Peyer's patch (tissue), 4 donors: Measurements from ENCODE around the gene CD40.
"Not testable (repeated sequence)": the region's sequence is repeated elsewhere in the genome, so short reads cannot be mapped to it uniquely, and the experiment has no call there.

Experiments
- POLR2A ChIP-seq, 2 donors: fragments of 450-650 bp; IDR thresholded peaks; one replicate each; pipeline ENCODE4 v1.5.1; 2017; ENCODE audit warnings: antibody characterized with exemption in 2 of 2, mild to moderate bottlenecking in 2 of 2, moderate library complexity in 2 of 2
- TF ChIP-seq, protein P1 (sequence below), 6 experiments: fragments of 450-650 bp in 4 of 6; fragments of 200-600 bp in 2 of 6; sonication (generic) in 1 of 6; IDR thresholded peaks; one replicate each; pipeline ENCODE4 v1.5.1; 2017 to 2019; ENCODE audit warnings: antibody characterized with exemption in 6 of 6, mild to moderate bottlenecking in 3 of 6, moderate library complexity in 1 of 6

DNA sequence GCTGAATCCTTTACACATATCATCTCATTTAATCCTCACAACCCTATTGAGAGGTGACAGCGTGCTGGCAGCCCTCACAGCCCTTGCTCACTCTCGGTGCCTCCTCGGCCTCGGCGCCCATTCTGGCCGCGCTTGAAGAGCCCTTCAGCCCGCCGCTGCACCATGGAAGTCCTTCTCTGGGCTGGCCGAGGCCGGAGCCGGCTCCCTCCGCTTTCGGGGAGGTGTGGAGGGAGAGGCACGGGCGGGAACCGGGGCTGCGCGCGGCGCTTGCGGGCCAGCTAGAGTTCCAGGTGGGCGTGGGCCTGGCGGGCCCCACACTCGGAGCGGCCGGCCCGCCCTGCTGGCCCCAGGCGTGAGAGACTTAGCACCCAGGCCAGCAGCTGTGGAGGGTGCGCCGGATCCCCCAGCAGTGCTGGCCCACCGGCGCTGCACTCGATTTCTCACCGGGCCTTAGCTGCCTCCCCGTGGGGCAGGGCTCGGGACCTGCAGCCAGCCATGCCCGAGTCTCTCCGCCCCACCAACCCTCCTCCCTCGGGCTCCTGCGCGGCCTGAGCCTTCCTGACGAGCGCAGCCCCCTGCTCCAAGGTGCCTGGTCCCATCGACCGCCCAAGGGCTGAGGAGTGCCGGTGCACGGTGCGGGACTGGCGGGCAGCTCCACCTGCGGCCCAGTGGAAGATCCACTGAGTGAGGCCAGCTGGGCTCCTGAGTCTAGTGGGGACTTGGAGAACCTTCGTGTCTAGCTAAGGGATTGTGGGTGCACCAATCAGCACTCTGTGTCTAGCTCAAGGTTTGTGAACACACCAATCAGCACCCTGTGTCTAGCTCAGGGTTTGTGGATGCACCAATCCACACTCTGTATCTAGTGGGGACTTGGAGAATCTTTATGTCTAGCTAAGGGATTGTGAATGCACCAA, 26.2 kb upstream of the CD40 start:
- not testable (repeated sequence) for TF ChIP-seq POLR2A (IDR thresholded peaks at IDR 0.05)
- TF ChIP-seq, protein P1, sequence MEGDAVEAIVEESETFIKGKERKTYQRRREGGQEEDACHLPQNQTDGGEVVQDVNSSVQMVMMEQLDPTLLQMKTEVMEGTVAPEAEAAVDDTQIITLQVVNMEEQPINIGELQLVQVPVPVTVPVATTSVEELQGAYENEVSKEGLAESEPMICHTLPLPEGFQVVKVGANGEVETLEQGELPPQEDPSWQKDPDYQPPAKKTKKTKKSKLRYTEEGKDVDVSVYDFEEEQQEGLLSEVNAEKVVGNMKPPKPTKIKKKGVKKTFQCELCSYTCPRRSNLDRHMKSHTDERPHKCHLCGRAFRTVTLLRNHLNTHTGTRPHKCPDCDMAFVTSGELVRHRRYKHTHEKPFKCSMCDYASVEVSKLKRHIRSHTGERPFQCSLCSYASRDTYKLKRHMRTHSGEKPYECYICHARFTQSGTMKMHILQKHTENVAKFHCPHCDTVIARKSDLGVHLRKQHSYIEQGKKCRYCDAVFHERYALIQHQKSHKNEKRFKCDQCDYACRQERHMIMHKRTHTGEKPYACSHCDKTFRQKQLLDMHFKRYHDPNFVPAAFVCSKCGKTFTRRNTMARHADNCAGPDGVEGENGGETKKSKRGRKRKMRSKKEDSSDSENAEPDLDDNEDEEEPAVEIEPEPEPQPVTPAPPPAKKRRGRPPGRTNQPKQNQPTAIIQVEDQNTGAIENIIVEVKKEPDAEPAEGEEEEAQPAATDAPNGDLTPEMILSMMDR (IDR thresholded peaks at IDR 0.05), result not testable (repeated sequence)
